ENCODE results near the gene ANGPT4. TPM values are rescaled to one million over a fixed set of nuclear protein-coding genes. Genes with fewer than 3 reads are reported as not detected.

ANGPT4 gene
- total RNA-seq, result 0.99 TPM

DNA sequence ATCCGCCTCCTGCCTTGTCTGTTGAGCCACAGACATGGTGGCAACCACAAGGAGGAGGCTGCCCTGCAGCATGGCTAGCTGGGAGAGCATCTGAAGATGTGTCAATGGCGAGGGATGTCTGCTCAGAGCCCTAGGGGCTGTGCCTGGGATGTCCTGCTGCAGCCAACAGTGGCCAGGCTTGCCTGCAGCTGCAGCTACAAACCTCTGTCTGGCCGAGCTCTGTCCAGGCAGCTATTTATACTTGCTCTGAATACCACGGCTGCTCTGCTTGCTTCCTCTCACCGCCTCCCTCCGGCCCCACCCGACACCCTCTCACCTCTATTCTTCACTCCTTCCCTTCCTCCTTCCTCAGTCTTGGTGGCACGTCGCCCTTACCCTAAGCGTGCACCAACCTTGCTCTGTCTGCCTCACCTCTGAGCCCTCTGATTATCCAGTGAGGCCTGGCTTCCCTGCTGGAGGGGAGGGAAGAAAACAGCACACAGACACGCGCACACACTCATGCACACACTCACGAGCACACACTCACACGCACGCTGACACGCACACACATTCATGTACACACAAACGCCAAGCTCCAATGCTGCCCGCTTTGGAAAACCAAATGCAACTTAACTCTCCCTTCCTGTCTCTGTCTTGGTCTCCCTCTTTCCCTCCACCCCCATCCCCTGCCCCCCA is at the start of gene ANGPT4:
Gene ANGPT4 (minus strand): TSS at position 210 of the 675 bp plus-strand sequence. CDS start 120 bp downstream, at position 90.
- peak; percentile 71 for DNase-seq (ENCODE audit: low spot score)

DNA sequence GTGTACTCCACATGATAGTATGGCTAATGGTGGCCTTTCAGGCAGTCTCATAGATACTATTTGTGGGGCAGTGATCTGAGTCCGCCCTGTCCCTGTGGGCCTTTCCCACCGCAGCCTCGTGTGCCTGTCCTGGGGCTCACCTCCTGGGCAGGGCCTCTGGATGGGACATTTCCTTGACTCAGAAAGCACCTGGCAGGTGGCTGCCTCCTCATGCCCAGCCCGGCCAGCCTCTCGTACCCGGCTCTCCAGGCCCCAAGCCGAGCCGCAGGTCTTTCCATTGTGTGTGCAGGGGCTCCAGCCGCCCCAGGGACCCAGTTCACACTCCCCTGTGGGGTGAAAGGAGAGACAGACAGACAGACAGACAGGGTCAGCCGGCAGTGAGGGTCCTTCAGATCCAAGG is 47.7 kb upstream of the ANGPT4 start:
- DNase-seq (ENCODE audit: low spot score), result no peak

DNA sequence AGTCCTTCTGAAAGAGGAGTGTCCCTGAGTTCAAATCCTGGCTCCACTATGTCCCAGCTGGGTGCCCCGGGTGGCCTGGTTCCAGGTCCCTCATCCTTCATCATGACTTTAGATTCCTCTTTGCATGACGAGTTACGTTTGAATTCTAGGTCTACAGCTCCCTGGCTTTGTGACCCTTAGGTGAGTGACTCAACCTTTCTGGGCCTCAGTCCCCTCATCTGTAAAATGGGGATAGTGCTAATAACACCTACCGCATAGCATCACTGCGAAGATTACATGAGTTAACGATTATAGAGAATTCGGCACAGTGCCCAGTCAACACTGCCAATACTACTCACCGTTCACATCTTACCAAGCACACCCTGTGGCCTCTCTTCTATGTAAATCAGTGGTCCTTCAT is 46.5 kb upstream of the ANGPT4 start:
- no peak for DNase-seq (ENCODE audit: low spot score)

DNA sequence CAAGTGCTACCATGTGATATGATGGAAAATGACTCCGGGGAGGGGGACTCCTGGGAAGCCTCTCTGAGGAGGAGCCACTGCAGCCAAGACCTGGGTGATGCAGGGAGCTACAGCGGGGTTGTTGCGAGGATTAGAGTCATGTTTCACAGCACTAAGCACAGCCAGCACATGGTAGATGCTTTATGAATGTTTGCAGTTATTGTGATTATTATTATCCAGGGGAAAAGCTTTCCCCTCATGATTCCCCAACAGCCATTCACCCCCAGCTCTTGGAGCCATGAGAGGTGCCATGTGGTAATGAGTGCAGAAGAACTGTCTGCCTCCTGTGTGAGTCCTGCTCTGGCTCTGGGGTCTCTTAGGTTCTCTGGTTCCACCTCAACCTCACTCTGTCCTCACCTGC is 46.1 kb upstream of the ANGPT4 start:
- no peak for DNase-seq (ENCODE audit: low spot score)

- no peak for DNase-seq (ENCODE audit: low spot score)
Observed at GRCh38 chr20:961768-962167, 45.6 kb upstream of the ANGPT4 start.

DNA sequence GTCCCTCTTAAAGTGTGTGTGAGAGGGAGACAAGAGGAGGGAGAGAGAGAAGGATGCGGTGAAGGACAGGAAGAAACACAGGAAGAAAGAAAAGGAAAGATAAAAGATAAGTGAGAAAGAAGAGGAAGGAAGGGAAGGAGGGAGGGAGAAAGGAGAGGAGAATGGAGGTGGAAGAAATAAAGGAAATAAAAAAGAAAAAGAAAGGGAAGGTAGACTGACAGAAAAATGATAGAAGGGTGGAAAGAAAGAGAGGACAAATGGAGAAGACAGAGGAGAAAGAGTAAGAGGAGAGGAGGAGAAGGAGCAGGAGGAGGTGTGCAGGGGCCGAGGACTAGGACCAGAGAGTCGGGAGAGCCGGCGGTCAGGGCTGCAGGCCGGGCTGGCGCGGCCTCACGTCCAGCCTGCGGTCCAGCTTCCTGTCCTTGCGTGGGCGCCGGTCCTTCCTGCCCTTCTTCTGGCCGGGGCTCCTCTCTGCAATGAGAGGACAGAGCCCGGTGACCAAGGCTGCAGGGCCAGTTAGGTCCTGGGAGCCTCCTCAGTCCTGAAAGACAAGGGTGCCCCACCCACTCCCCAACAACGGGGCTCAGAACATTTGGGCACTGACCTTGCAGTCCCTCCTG is 44.0 kb upstream of the ANGPT4 start:
- no peak for DNase-seq (ENCODE audit: low spot score)

GRCh38 chr20:958936-959815 is 43.0 kb upstream of the ANGPT4 start:
- no peak for DNase-seq (ENCODE audit: low spot score)

DNA sequence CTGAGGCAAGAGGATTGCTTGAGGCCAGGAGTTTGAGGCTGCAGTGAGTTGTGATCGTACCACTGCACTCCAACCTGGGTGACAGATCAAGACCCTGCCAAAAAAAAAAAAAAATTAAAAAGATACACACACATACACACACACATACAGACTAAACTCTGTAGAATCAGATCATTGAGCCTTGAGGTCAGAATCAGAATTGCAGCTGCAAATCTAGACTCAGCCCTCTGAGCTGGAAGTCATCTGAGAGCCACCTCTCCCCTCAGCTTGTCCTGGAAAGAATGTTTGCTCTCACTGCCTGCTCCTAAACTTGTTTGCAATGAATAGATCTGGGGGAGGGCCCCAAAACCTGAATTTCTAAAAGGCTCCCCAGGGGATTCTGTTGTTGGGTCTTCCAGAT is 41.4 kb upstream of the ANGPT4 start:
- DNase-seq (ENCODE audit: low spot score), result no peak

DNA sequence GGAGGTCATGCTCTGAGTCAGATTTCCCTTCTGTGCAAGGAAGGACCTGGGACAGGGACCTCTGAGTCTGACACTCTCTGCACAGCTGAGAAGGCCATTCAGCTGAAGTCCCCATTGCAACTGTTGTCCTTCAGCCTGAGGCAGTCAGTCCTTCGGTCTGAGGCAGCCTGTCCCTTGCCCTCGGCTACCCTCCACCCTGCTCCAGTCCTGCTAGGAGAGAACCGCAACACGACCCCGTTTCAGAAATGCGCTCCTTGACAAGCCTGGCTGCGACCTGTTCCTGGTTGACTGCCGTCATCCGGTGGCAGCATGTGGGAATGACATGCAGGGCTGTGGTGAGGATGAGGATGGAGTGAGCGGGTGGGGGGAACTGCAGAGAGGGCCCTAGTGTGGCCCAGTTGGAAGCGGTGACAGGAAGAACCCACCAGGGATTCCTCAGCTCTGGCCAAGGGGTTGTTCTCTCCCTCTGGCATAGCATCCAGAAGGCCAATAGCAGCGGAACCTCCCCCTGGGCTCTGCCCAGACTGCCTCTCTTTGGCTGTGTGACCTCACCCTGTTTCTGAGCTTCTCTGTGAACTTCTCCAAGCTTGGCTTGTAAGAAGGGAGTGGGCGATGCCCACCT is 40.3 kb upstream of the ANGPT4 start:
- peak; percentile 68 for DNase-seq (ENCODE audit: low spot score)

DNA sequence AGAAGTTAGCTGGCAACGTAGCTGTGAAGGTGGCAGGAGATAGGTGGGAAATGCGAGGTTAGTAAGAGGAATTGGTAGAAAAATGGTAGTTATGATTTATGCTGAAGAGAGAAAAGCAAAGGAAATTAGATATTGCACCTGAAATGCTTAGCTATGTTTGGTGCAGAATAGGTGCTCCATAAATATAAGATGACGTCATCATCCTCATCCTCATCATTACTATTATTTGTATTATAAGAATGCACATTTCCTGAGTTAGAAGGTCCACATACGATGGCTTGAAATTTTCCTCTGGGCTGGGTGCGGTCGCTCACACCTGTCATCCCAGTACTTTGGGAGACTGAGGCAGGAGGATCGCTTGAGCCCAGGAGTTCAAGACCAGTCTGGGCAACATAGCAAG is 39.5 kb upstream of the ANGPT4 start:
- DNase-seq (ENCODE audit: low spot score), result no peak

- DNase-seq (ENCODE audit: low spot score), result no peak
Observed at GRCh38 chr20:955111-955510, 39.0 kb upstream of the ANGPT4 start.

DNA sequence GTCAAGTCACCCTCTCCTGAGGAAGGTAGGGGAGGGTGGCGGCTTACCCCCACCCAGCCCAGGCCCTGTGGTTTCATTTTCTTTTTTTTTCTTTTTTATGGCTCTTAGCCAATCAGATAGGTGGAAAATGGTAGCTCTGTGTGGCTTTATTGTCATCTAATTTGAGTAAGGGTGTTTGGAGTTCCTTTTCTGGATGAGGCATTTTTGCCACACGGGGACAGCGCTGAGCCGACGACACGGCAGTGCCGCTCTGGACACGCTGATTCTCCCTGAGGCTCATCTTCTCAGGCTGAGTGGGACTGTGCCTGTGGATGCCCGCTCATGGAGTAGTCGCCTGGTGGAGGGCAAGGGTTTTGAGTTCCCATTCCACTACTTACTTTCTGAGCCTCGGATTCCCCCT is 37.6 kb upstream of the ANGPT4 start:
- DNase-seq (ENCODE audit: low spot score), result no peak

- DNase-seq (ENCODE audit: low spot score), result no peak
Observed at GRCh38 chr20:952196-952795, 36.2 kb upstream of the ANGPT4 start.

GRCh38 chr20:951384-952169 is 35.4 kb upstream of the ANGPT4 start:
- DNase-seq (ENCODE audit: low spot score), result no peak

DNA sequence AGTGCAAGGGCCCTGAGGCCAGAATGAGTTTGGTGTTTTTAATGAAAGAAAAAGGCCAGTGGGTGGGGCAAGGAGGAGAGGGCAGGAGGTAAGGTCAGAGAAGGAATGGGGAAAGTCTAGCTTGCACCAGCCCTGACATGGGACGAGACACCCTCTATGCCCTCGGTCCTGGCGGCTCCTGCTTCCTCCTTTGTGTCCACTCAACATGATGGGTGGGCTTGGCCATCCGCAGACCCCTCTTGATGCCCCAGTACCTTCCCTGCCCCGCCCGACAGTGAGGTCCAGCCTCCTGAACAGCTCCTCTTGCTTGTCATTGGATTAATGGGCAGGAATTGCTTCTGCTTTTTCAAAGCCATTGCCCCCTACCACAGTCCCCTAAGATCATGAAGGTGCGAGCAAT is 33.6 kb upstream of the ANGPT4 start:
- DNase-seq (ENCODE audit: low spot score), result no peak

DNA sequence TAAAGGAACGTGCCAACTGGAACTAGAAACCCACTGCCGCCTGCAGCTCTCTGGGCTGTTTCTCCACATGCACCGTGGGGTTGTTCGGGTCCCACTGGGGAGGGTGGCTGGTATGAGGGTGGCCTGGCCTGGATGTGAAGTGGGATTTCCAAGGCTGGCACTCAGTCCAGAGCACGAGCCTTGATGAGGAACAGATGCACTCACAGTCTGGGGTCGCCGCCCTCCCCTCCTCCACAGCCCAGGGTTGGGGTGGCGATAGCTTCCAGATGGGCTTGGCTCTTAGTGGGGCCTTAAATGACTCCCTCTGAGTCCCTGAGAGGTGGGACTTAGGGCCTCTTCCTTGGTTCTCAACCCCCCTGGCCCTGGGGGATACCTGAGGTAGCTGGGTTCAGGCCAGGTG is 30.7 kb upstream of the ANGPT4 start:
- no peak for DNase-seq (ENCODE audit: low spot score)

DNA sequence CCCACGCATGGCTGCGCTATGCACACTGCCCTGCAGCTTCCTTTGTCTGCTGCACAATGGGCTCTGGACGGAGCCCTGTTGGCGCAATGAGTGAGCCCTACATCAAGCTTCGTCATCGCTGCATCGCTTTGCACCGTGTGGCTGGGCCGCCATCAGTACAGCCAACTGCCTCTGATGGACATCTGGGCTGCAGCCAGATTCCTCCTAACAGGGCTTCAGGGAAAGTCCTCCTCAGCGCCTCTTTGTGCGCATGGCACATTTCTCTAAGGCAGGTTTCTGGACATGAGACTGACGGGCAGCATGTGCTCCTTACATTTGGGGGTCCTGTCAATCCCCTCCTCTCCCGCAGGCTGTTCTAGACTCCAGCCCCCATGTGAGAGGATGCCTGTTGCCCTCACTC is 29.7 kb upstream of the ANGPT4 start:
- no peak for DNase-seq (ENCODE audit: low spot score)

DNA sequence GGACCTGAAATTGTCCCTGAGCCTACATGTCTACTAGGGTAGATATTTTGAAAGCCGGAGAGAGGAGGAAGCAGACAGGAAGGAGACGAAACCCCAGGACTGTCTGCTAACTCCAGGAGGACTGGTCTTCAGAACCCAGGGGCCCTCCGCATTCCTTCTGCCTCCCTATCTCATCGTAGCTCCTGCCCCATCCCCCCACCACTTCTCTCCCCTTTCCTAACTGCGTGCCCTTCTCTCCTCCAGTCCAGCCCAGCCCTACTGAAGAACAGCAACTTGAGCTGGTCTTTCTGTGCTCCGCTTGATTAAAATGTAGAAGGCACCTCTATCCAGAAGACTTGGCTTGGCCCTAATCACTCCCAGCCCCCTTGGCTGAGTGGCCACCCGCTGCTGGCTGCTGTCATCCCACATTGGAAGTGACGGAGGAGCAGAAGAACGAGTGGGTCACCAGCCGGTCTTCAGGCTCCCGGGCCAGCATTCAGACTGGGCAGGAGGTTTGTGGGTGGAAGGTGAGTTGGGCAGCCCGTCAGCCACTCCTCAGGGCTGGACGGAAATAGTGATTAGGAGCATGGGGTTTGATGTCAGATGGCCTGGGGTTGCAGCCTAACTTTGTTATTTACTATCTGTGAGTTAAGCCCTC is 28.8 kb upstream of the ANGPT4 start:
- no peak for DNase-seq (ENCODE audit: low spot score)

DNA sequence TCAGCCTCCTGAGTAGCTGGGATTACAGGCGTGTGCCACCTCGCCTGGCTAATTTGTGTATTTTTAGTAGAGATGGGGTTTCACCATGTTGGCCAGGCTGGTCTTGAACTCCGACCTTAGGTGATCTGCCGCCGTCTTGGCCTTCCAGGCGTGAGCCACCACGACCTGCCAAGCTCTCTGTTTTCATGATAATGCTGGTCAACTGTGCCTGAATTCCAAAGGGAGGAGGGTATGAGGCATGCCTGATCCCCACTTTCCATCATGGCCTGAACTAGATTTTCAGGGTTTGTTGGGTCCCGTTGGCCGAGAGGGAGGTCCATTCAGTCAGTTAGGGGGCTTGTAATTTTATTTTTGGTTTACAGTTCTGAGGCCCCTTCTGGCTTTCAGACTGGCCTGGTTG is 28.0 kb upstream of the ANGPT4 start:
- no peak for DNase-seq (ENCODE audit: low spot score)

DNA sequence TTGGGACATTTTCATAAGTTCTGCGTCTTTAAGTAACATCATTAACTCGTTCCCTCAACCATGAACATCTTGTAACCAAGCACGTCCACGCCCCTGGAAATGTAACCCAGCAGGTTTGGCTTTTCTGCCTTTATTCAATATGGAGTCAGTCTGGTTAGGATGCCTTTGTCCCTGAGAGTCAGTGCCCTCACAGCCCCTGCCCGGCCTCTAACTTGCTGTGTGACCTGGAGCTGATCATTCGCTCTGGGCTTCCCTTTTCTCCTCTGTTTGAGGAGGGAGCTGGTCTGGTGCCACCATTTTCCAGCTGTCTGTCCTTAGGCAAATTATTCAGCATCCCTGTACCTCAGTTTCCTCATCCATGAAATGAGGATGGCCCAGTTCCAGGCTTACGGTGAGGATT is 26.5 kb upstream of the ANGPT4 start:
- no peak for DNase-seq (ENCODE audit: low spot score)

- DNase-seq (ENCODE audit: low spot score), result no peak
Observed at GRCh38 chr20:940926-941325, 24.8 kb upstream of the ANGPT4 start.
